HL-60 (cell line): Measurements from ENCODE around the gene NPB.

Experiments used
- DNase-seq, 2 experiments: peaks; one replicate each; pipeline ENCODE4 v3.0.0-alpha.2; 2010 to 2020; ENCODE audit warnings: low read depth in 1 of 2, low spot score in 1 of 2
- H3K27ac ChIP-seq: fragments of 250-450 bp; sonication (Bioruptor Pico); replicated peaks from 2 replicates; pipeline ENCODE4 v1.5.1; 2020; ENCODE audit warnings: mild to moderate bottlenecking, moderate library complexity
- H3K27me3 ChIP-seq: fragments of 250-450 bp; sonication (Bioruptor Pico); 2 replicates; pipeline ENCODE4 v1.5.1; 2021; ENCODE audit warnings: mild to moderate bottlenecking, moderate library complexity; ENCODE audit not compliant: insufficient read depth, poor library complexity, severe bottlenecking
- H3K4me3 ChIP-seq: replicated peaks from 2 replicates; pipeline ENCODE4 v1.5.1; 2011; ENCODE audit warnings: mild to moderate bottlenecking, control low read depth, low read length; ENCODE audit not compliant: insufficient read depth
- GABPA ChIP-seq: IDR thresholded peaks from 2 replicates; pipeline ENCODE4 v1.6.1; 2012; ENCODE audit warnings: low read depth
- POLR2AphosphoS5 ChIP-seq: IDR thresholded peaks from 2 replicates; pipeline ENCODE4 v1.6.1; 2012; ENCODE audit warnings: low read depth
- SPI1 ChIP-seq: IDR thresholded peaks from 2 replicates; pipeline ENCODE4 v1.6.1; 2012; ENCODE audit warnings: low read depth, mild to moderate bottlenecking, borderline replicate concordance
- TF ChIP-seq, protein P1 (sequence below): IDR thresholded peaks from one replicate; pipeline ENCODE4 v1.5.1; 2011; ENCODE audit warnings: low read length, control low read depth, inconsistent platforms; ENCODE audit not compliant: insufficient read depth
- TF ChIP-seq, protein P2 (sequence below): IDR thresholded peaks from 2 replicates; pipeline ENCODE4 v1.6.1; 2012; ENCODE audit warnings: low read depth; ENCODE audit not compliant: insufficient replicate concordance

The NPB gene

DNA sequence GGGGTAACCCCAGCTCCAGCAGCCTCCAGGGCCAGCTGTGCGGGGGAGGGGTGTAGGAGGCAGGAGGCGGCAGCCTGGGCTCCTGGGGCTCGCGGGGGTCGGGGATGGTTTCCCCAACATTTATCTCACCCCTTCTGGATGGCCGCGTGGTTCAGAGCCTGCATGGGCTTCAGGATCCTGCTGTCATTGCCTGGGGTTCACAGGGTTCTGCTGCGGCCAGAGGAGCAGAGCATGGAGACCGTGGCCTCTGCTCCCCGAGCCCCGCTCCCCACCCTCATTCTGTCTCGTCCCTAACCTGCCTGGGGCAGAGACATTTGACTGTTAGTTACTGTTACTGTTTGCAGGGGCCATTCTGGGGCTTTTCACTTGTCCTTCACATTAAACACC lies 40.1 kb downstream of the NPB start:
- TF ChIP-seq, protein P1, sequence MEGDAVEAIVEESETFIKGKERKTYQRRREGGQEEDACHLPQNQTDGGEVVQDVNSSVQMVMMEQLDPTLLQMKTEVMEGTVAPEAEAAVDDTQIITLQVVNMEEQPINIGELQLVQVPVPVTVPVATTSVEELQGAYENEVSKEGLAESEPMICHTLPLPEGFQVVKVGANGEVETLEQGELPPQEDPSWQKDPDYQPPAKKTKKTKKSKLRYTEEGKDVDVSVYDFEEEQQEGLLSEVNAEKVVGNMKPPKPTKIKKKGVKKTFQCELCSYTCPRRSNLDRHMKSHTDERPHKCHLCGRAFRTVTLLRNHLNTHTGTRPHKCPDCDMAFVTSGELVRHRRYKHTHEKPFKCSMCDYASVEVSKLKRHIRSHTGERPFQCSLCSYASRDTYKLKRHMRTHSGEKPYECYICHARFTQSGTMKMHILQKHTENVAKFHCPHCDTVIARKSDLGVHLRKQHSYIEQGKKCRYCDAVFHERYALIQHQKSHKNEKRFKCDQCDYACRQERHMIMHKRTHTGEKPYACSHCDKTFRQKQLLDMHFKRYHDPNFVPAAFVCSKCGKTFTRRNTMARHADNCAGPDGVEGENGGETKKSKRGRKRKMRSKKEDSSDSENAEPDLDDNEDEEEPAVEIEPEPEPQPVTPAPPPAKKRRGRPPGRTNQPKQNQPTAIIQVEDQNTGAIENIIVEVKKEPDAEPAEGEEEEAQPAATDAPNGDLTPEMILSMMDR, result no peak
- TF ChIP-seq SPI1 (no peak), GABPA (no peak), POLR2AphosphoS5 (no peak)
- TF ChIP-seq, protein P2, sequence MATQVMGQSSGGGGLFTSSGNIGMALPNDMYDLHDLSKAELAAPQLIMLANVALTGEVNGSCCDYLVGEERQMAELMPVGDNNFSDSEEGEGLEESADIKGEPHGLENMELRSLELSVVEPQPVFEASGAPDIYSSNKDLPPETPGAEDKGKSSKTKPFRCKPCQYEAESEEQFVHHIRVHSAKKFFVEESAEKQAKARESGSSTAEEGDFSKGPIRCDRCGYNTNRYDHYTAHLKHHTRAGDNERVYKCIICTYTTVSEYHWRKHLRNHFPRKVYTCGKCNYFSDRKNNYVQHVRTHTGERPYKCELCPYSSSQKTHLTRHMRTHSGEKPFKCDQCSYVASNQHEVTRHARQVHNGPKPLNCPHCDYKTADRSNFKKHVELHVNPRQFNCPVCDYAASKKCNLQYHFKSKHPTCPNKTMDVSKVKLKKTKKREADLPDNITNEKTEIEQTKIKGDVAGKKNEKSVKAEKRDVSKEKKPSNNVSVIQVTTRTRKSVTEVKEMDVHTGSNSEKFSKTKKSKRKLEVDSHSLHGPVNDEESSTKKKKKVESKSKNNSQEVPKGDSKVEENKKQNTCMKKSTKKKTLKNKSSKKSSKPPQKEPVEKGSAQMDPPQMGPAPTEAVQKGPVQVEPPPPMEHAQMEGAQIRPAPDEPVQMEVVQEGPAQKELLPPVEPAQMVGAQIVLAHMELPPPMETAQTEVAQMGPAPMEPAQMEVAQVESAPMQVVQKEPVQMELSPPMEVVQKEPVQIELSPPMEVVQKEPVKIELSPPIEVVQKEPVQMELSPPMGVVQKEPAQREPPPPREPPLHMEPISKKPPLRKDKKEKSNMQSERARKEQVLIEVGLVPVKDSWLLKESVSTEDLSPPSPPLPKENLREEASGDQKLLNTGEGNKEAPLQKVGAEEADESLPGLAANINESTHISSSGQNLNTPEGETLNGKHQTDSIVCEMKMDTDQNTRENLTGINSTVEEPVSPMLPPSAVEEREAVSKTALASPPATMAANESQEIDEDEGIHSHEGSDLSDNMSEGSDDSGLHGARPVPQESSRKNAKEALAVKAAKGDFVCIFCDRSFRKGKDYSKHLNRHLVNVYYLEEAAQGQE, result no peak
- Histone ChIP-seq H3K27me3 (peaks cover 4% of the 10 kb centered on the region), H3K27ac (no peak overlapping the region), H3K4me3 (no peak overlapping the region)
- no peak for DNase-seq

DNA sequence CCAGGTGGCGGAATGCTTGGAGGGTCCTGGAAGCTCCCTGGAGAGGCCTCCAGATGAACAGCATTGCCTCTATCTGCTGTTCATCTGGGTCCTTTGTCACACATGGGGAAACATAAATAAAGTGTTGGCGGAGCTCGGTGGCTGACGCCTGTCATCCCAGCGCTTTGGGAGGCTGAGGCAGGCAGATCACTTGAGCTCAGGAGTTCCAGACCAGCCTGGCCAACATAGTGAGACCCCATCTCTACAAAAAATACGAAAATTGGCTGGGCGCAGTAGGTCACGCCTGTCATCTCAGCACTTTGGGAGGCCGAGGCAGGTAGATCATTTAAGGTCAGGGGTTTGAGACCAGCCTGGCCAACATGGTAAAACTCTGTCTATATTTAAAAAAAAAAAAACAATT lies 42.8 kb downstream of the NPB start:
- no peak overlapping the region for H3K4me3 ChIP-seq
- no peak for DNase-seq
- H3K27me3 ChIP-seq, result peaks cover 4% of the 10 kb centered on the region
- H3K27ac ChIP-seq, result no peak overlapping the region
- TF ChIP-seq, protein P1, result no peak
- TF ChIP-seq, protein P2, result no peak
- TF ChIP-seq POLR2AphosphoS5 (no peak), GABPA (no peak), SPI1 (no peak)

DNA sequence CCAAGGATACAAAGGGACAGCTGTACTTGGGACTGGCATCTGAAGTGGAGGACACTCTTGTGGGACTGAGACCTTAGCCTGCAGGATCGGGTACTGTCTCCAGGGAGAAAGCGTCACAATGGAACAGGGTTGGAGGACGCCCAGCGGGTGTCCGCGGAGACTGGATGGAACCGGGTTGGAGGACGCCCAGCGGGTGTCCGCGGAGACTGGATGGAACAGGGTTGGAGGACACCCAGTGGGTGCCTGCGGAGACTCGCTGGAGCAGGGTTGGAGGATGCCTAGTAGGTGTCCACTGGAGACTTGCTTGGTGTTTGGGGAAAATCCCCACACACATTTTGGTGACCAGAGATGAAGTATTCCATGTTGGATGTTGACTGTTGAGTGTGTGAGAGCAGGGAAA lies 45.2 kb downstream of the NPB start, which contains the start of gene MYADML2:
TSS of gene MYADML2 (minus strand) at position 45 of the 400 bp plus-strand sequence. CDS start 5,492 bp downstream, outside the sequence.
- no peak within 1 kb of the TSS for H3K4me3 ChIP-seq
- DNase-seq, result no peak
- H3K27me3 ChIP-seq, result no peaks in the 10 kb centered on the region
- H3K27ac ChIP-seq, result no peak within 1 kb of the TSS
- TF ChIP-seq POLR2AphosphoS5, result no peak
- no peak for TF ChIP-seq SPI1
- TF ChIP-seq, protein P2, result no peak
- no peak for TF ChIP-seq GABPA
- TF ChIP-seq, protein P1, result no peak
